Left renal pelvis (tissue), 4 donors: ENCODE results near the gene MLKL. TPM values are rescaled to one million over a fixed set of nuclear protein-coding genes. Genes with fewer than 3 reads are reported as not detected.
"Not testable (repeated sequence)": the region's sequence is repeated elsewhere in the genome, so short reads cannot be mapped to it uniquely, and the experiment has no call there.

Source experiments
- DNase-seq, 4 donors: peaks; one replicate each; pipeline ENCODE4 v3.0.0-alpha.2; 2013; ENCODE audit warnings: low read depth in 4 of 4, low spot score in 3 of 4
- polyA plus RNA-seq, 4 donors: library from polyadenylated mRNA; unstranded; fragments of 120-200 nt; gene quantifications; one replicate each; pipeline ENCODE4 v1.2.1, GENCODE V29; 2013; ENCODE audit not compliant: insufficient read length in 4 of 4

Gene MLKL
- polyA plus RNA-seq, 4 donors, result 2.7 to 4.7 (median 3.7) TPM

DNA sequence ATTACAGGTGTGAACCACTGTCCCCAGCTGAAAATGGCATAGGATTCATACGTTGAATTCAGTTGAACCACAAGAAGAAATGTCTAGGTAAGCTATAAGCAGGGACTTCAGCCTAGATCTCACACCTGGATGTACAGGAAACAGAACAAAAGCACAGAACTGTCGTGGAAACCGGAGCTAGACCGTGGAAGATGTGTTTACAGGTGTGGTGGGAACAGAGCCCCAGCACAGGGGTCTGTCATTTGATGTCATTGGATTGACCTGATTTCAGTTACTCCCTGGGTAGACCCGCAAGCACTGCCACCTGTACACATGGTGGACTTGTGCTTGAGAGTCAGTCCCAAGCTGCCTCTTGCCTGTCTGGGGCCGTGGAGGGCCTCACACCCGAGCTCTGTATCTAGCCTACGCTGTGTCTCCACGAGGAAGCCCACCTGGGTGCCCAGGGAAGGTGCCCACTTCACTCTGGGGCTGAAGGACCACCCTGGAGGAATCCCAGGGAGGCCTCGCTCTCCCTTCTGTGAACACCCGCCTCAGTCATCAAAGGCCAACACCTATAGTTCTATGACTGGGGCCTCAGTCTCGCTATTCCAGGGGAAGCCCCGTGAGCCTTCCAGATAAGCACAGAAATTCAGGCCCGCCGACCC is 32.2 kb upstream of the MLKL start:
- no peak for DNase-seq

DNA sequence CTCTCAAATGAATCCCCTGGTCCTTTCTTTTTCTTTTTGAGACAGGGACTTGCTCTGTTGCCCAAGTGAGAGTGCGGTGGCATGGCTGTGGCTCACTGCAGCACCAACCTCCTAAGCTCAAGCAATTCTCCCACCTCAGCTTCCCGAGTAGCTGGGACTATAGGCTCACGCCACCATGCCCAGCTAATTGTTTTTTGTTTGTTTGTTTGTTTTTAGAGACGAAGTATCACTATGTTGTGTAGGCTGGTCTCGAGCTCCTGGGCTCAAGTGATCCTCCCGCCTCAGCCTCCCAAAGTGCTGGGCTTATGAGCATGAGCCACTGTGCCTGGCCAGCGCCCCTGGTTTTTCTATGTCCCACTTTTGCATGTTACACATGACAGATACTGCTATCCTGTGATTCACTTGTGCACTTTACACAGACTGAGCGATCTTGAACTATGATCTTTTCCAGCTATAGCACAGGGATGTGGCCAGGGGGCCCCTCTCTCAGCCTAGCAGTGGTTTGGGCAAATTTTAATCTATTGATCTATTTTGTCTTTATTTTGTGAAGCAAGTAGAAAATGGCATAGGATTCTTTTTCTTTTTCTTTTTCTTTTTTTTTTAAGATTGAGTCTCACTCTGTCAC is 31.3 kb upstream of the MLKL start:
- no peak for DNase-seq

DNA sequence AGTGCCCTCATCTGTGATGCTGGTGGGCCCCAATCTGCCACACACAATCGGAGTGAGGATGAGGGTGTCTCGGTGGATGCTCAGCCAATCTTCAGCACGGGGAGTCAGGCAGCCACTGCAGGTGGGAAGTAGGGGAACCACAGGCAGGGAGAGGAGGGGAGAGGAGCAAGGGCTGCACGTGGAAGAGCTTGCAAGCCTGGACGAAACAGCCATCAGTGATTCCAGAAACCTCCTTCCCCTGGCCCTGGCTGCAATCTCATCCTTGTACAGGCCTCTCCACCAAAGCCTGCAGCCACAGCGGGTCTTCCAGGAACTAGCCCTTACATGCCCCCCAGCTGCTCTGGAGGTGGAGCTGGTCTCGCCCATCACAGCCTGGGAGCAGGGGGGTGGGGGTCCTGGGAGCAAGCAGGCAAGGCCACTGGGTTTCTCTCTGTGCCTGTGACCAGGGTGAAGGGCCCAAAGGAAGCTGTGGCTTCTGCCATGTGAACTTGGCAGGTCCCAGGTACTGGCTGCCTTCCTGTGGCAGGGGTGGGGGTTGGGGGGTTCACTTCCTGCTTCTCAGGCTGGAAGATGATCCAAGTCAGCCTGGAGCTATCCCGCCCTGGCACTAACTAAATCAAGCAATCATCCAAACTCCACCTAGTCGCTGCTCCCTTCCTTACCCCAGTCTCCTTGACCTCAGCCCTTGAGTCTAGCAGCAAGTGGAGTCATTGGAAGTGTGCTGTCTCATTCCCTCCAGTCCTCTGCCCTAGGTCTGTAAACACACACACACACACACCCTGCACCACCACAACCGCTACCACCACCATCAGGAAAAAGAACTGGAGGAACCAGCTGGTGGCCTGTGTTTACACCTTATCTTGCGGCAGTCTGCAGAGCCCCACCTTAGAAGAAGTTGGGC is 29.4 kb upstream of the MLKL start:
- DNase-seq, result no peak

DNA sequence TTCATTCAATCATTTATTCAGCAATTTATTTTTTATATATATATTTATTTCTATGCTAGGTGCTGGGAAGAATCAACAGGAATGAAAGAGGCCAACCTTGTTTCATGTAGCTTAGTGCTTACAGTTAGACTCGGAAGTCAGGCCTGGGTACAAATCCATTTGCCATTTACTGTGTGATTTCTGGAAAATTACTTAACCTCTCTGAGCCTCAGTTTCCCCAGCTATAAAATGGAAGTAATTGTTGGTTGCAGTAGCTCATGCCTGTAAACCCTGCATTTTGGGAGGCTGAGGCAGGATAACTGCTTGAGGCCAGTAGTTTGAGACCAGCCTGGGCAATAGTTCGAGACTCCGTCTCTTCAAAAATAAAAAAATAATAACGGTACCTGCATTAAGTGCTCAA is 27.2 kb upstream of the MLKL start:
- no peak for DNase-seq

DNA sequence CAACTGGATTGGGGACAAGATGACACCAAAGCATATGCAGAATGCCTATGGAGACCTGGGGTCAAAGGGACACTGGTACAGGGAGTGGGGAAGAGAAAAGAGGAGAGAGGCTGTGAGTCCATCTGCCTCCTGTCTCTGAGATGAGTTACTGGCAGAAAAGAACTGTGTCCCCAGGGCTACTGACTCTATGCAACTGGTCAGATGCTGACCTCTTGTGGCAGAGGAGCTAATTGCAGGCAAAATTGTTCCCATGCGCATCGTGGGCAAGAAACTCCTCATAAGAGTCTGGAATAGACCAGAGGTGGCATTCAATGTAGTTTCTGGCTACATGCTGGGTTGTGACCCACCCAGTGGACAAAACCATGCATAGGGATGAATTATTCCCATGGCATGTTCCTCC is 26.1 kb upstream of the MLKL start:
- no peak for DNase-seq

DNA sequence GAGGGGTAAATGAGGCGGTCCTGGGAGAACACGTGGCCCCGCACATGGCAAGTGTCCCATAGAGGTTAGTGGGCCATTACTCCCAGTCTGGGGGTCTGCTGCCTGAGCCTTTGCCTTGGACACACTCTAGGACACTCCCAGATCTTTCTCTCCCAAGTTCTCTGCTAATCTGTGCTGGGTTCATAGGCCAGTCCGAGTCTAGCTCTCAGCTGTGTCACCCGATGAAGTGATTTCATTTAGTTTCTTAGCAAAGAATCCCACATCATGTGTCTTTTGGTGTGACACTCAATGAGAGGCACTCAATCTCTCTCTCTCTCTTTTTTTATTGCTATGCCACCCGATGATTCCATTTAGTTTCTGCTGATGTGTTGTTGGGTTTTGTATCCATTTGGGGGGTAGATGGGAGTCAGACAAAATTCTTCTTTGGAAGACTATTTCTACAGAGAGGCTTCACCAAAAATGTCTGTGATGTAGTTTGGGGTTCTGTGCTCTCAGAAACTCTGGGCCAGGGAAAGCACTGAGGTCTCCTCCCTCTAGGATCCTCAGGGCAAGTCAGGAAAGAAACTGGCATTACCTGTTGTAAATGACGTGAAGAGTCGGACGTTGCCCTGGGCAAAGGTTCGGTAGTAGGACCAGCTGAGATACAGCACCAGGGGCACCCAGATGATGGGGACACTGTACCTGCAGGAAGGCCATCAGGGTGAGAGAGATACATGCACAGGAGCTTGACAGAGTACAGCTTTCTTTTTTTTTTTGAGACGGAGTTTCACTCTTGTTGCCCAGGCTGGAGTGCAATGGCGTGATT is 25.2 kb upstream of the MLKL start:
- DNase-seq, result no peak

DNA sequence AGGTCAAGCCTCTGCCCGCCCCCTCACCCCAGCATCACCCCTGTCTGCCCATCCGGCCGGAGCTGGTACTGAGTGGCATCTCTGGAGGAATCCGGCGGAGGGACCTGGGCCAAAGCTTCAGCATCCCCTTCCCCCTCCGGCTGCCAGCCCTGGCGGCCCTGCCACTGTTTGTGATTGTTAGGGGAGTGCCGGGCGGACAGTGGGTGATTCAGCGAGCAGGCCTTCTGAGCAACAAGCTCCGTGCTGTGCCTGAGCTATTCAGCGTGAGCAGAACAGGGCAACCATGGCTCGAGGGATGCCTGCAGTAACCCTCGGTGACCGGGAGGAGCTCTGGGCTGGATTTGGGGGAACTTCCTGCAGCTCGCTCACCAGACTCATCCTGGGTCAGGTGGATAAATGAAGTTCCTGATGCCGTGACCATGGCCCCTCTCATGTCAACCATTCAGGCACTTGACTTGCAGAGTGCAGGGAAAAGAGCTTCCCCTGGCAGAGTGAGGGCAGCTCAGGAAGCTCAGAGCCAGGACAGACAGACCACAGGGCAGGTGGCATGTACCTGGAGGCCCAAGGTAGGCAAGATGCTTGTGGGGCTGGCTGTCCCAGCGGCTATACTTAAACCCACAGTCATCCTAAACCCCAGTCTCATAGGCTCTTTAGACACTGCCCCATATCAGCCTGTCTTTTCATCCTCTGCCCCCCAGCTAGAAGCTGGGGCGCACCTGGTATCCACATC is 24.3 kb upstream of the MLKL start:
- no peak for DNase-seq

DNA sequence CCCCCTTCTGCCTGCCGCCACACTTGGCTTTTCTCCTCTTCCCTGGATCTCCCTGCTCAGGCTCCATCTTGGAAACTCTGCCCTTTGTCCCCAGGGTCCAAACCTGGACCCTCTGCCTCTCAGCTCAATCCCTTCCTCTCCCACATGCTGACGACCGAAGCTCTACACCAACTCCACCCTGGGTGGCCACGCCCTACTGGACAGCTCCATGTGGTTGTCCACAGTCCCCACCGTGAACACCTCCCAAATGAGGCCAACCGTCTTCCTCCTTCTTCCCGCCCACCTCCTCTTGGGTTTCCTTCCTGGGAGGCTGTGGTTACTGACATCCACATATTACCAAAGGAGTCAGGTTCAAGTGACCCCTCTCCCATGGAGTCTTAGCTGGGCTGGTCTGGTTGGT is 22.6 kb upstream of the MLKL start:
- no peak for DNase-seq

DNA sequence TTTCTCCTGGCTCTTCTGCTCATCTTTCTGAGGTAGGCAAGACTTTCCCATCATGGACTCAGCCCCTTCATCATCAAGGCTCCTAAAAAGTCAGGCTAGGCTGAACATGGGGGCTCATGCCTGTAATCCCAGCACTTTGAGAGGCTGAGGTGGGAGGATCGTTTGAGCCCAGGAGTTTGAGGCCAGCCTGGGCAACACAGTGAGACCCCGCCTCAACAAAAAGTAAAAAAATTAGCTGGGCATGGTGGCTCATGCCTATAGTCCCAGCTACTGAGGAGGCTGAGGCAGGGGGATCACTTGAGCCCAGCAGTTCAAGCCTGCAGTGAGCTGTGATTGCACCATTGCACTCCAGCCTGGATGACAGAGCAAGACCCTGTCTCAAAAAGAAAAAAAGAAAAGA is 21.5 kb upstream of the MLKL start:
- not testable (repeated sequence) for DNase-seq

DNA sequence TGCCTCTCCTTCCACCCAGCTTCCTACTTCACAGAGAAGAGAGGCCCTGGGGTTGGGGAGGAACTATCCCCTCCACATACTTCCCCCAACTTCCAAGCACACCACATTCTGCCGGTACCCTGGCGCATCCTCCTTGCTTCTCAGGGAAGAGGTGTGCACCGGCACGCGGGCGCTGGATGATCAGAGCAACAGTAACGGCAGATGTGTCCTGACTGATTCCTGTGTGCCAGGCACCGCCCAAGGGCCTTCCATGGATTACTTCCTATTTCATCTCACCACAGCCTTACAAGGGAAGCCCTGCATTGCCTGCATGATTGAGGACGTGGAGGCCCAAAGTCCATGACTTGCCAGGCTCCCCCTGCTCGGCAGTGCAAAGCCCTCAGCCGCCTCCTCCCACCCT is 21.1 kb upstream of the MLKL start:
- DNase-seq, result no peak

DNA sequence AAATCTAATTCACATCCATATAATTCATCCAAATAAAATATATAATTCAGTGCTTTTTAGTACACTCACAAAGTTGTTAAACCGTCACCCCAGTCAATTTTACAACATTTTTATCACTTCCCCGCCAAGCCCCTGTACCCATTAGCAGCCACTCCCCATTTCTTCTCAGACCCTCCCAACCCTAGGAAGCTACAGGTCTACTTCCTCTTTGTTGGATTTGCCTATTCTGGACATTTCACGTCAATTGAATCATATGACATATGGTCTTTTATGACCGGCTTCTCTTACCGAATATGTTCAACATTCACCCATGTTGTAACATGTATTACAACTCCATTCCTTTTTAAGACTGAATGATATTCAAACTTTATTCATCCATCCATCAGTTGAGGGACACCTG is 19.9 kb upstream of the MLKL start:
- DNase-seq, result no peak

DNA sequence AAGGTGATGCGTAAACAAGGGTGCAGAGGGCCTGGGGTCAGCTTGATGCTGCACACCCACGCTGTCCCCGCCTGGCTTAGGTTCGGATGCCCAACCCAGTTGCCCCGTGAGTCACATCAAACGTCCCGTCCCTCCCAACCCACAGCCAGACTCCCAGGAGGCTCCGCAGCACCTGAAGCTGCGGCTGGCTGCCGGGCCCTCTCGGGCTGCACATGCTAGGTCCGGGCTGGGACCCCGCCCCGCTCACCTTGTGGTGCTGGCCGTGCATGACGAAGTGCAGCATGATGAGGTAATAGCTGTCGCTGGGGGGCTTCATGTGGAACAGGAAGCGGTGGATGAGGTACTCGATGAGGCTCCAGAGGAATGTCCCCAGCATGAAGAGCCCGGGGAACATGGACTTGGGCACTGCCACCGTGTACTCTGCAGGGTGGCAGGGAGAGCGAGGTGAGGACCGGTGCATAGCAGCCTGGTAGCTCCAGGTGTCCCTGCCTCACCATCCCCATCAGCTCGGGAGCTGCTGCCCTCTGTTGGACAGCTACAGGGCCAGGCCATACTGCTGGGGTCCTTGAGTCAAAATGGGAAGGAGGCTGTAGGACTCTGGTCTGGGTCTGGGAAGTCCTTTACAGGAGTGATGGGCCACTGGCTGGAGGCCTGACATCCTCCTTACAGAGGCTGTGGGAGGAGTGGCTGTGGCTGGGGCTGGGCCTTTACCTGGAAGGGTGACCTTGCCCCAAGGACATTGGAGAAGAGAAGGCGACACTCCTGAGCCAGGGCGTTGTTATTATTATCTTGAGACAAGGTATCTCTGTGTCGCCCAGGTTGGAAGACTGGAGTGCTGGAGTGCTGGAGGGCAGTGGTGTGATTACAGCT is 18.3 kb upstream of the MLKL start:
- no peak for DNase-seq

DNA sequence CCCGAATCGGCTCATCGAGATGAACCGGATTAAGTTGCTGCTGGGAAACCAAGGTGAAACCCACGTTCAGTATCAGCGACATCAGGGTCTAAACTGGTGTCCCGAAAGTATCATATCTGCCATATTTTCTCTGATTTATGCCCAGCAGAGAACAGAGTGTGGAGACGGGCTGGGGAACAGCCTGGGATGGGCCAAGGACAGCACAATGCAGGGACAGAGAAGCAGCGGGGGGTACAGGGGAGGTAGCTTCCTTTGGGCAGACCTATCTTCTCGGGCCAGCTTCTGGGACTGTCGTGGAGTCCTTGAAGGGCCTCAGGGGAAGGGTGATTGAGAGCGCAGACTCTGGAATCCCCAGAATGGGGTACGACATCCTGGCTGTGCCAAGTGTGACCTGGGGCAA is 17.5 kb upstream of the MLKL start:
- DNase-seq, result no peak

DNA sequence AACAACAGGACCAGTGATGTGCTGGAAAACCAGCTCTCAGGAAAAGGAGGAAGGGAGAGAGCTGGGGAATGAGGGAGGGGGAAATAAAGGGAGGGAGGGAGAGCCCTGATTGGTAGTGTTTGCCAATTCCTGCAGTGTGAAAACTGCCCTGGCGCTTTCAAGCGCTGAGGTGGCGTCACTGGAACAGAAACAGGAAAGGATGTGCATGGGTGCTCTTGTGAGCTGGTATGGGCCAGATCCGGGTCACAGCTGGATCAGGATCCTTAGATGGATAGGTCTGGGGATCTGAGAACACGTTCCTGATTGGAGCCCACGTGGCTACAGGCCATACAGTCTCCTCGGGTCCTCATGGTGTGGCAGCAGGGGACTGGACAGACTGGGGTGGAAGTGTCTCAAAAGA is 16.7 kb upstream of the MLKL start:
- no peak for DNase-seq

DNA sequence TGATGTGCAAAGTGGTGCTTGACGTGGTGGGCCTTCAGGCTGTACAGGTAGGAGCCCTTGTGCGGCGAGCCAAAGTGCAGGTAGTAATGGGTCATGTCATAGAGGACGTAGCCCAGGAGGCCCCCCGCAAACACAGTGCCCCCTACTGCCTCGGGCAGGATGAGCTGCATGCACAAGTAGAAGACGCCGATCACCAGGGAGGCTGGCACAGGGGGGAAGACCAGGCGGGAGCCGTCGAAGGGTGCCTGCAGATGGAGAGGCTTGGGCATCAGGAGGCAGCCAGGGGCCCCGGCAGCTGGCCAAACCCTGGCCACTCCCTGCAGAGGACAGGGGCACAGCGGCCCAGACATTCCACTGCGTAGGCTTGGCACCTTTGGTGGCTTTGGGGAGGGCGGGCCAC is 15.7 kb upstream of the MLKL start:
- no peak for DNase-seq

DNA sequence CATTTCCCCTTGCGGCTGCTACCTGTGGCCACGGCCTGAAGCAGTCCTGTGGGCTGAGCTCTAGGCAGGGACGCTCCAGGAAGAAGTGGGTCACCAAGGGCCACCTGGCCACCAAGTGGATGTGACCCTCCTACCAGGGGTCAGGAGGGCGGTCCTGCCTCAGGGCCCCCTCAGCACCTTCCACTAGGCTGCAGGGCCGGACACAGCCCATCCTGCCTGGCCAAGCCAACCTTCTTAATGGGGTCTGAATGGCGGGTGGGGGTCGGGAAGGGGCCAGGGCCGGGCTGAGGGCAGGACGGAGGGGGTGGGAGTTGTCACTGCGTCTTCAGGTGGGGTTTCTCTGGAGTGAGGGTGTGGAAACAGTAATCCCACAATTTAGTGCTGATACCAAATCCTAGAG is 13.2 kb upstream of the MLKL start:
- no peak for DNase-seq

DNA sequence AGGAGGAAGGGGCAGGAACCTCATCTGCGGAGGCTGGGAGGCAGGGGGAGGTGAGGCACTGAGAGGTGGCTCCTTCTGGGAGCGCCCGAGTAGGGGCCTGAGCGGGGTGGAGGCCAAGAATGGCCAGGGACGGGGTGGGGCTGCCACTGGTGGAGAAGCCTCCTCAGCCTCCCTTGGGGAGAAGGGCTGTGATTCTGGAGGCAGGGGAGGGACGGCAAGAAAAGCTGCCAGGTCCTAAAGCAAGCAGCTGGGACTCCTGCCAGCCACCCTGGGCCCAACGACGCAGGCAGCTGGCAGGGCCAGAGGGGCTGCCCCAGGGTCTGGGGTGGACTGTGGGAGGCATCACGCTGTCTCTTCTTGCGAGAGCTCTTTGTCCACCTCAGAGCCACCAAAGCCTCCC is 12.7 kb upstream of the MLKL start:
- no peak for DNase-seq

DNA sequence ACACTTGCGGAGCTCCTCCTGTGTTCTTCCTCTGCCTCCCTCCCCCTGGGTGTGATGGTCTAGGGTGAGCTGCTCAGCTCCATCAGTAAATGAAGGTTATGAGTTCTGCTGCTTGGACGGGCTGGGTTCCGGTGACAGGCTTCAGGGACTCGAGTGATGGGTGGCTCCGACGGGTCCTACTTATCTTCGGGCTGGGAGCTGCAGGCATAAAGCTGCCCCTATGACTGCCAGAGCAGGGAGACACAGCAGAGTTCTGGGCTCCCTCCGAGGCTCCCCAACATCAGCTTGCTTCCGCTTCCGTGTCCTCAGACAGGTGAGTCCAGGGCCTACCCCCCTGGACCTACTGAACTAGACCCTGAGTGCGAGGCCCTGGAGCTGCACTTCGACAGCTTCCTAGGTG is 11.3 kb upstream of the MLKL start:
- DNase-seq, result no peak

DNA sequence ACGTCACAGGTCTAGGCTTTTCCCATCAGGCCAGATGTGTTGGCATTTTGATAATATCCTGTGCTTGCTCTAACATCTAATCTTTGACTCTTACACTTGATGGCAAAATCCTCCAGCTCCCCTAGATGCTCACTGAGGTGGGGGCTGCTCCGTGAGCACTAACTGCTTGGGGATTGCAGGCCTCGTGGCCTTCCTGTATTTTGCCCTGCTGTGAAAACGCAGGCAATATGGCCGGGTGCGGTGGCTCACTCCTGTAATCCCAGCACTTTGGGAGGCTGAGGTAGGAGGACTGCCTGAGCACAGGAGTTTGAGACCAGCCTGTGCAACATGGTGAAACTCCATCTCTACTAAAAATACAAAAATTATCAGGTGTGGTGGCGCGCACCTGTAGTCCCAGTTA is 9.7 kb upstream of the MLKL start:
- DNase-seq, result no peak
